ENCODE results near the gene SETD1B.
"Not testable (repeated sequence)": the region's sequence is repeated elsewhere in the genome, so short reads cannot be mapped to it uniquely, and the experiment has no call there.

The SETD1B gene

DNA sequence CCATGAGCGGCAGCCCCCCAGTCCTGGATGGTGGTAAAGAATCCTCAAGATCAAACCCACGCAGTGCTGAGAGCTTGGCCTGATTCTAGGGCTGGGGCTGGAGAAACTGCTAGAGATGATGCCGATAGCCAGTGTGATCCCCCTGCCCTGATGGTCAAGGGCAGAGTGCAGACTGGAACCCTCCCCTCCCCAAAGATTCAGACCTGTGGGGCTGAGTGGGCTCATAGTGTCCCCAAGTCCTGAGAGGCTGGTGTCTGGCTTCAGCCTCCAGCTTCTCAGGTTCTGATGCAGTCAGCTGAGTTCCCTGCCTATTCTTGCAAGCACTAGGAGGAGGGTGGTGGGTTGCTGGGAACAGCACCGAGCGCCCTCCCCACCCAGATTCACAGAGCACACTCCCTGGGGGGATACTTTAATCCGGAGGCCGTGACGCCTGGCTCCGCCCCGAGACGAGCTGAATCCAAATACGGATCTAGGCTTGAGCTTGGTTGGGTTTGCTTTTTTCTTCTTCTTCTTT lies 22.3 kb upstream of the SETD1B start:
- DNase-seq = no peak

DNA sequence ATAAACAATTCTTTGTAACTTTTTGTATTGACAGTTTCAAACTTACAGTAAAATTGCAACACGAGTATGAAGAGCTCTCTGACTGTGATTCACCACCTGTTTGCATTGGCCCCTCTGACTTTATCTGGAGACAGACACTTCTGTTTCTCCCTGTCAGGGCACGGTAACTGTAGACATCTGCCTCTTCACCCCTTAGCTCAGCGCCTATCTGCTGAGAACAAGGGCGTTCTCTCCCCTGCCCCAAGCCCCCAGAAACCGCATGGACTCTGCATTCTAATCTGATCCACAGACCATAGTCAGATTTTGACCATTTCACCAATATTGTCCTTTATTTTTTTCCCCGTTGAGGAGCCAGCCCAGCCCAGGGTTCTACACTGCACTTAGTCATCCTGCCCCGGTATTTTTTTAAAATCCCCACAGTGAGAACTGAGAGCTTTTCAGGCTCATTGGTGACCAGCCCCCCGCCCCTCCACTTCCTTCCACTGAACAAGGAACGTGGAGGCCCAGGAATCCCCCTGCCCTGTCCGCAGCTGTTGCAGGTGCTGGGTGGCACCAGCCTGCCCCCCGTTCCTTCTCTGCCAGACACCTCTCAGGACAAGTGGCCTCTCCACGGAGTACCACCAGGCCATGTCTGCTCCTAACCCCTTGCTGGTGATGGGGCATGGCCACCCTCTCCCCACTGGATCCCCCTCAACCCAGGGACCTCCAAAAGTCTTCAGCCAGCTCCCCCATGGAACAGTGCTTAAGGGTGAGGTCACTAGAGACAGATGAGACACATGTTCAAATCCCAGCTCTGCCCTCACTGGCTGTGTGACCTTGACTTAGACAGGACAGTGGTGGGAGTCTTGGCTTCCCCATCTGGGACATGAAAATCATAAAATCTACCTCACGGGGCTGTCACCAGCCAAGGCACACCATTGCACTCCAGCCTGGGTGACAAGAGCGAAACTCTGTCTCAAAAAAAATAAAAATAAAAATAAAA lies 21.5 kb upstream of the SETD1B start:
- DNase-seq = no peak

GRCh38 chr12:121783766-121784165 lies 20.0 kb upstream of the SETD1B start:
- no peak for DNase-seq

DNA sequence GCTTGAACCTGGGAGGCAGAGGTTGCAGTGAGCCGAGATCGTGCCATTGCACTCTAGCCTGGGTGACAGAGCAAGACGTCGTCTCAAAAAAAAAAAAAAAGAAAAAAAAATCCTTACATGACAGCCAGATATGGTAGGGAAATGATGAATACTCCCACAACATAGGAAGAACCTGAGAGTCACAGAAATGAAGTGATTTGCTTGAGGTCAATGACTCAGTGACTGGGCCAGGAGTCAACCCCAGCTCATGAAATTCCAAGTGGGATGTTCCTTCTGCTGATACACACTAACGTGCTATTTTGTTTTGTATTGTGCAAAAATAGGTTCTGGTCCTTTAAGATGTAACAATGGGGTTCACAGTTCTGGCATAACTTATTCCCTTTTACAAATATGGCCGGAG lies 19.3 kb upstream of the SETD1B start:
- no peak for DNase-seq

GRCh38 chr12:121786440-121786825 lies 17.4 kb upstream of the SETD1B start:
- DNase-seq = no peak

- DNase-seq = no peak
Measured at GRCh38 chr12:121787063-121788025, 16.5 kb upstream of the SETD1B start.

- DNase-seq = no peak
Measured at GRCh38 chr12:121788176-121788818, 15.5 kb upstream of the SETD1B start.

GRCh38 chr12:121789233-121789781 lies 14.5 kb upstream of the SETD1B start:
- no peak for DNase-seq

GRCh38 chr12:121789800-121790728 lies 13.7 kb upstream of the SETD1B start:
- no peak for DNase-seq

GRCh38 chr12:121790785-121791184 lies 13.0 kb upstream of the SETD1B start:
- not testable (repeated sequence) for DNase-seq

- no peak for DNase-seq
Measured at GRCh38 chr12:121791671-121792551, 11.9 kb upstream of the SETD1B start.

- DNase-seq = no peak
Measured at GRCh38 chr12:121792607-121793439, 11.0 kb upstream of the SETD1B start.

DNA sequence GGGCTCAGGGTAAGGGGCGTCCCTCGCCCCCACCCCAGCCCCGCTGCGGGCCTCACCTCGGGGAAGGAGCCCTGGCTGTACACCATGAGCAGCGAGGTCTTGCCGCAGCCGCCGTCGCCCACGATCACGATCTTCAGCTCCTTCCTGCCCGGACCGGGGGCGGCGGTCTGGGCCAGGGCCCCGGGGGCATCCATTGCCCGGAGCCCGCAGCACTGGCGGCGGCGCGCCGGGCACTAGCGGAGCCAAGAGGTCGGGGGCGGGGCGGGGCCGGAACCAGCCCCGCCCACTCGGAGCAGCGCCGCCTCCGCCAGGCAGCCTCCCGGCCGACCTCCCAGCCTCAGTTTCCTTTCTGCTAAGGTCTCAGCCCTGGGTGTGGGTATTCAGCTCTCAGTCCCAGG lies 10.4 kb upstream of the SETD1B start, which contains the start of gene RHOF:
Gene RHOF (minus strand): TSS at position 249 of the 398 bp plus-strand sequence. CDS start 55 bp downstream, at position 194.
- DNase-seq = no peak

DNA sequence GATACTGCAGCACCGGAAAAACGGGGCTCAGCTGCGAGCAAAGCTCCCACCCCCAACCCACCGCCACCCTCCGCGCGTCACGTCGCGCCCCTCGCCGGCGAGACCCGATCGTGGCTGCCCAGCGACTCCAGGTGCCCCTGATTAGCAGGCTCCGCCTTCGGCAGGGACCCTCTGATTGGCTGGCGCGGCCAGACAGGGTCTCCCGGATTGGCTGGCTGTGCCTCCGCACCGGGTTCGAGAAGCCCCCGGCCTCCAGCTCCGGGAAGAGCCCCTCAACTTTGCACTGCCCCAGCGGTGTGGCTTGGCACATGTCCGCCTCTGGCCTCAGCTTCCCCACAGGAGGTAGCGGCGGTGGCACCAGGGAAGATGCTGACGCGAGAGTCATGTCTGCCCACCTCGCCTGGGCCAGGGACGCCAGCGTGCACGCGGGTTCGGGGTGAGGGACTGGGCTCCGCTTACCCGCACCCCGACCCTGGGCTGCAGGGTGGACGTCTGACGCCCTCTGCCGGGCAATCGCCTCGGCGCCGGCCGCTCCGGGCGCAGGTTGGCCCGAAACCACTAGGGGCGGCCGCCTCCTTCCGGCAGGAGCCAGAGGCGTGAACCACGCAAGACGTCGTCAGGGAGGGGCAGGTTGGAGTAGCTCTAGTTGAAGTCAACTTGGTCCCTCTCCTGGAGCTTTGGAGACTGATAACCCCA lies 9.8 kb upstream of the SETD1B start:
- DNase-seq = peak; percentile 45

DNA sequence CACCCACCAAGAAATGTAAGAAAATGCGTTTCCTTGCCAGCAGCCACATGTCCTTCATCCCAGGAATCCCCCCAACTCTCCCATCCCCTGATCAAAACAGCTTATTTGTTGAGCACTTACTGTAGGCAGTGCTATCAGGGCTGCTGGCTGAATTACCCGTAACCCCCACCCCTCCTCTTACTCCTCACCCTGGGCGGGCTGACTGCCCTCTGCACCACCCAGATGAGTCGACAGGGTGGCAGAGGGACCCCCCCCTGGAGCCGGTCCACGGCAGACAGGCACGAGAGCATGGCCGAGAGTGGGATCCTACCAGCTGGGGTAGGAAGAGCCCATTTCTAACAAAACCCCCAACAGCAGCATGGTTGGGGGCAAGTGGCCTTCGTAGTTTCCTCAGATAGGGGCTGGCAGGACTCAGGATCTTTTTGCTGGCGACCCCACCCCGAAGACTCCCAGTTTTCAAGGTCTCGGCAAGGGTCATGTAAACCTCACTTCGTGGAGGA lies 9.2 kb upstream of the SETD1B start:
- DNase-seq = no peak

GRCh38 chr12:121795034-121795968 lies 8.5 kb upstream of the SETD1B start:
- peak; percentile 29 for DNase-seq

Data from NCI-H526 treated with DMSO at 0.1 percent for 48 hours (cell line).